ENCODE measurements around the gene CFAP53.

DNA sequence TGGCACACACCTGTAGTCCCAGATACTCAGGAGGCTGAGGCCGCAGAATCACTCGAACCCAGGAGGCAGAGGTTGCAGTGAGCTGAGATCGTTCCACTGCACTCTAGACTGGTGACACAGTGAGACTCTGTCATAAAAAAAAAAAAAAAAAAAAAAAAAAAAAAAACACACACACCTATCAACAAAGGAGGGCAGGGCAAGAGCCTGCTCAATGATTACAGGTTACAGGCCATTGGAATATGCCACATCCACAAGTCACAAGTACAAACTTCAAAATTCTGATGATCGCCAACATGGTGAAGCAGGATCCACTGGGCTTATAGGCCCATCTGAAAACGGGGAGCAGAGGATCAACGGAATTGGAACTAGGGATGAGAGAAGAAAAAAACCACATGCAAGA is 77.6 kb downstream of the CFAP53 start:
- TF ChIP-seq SUZ12 (IDR thresholded peaks at IDR 0.05; ENCODE audit: extremely low read depth, insufficient read depth, insufficient read length) (no peak), ZNF274 (IDR thresholded peaks at IDR 0.05; ENCODE audit: low read depth, low read length) (no peak)

Data from NT2/D1 (cell line).